Kidney tubule cell (primary cell): Measurements from ENCODE around the gene AARS1.
"Not testable (repeated sequence)": the region's sequence is repeated elsewhere in the genome, so short reads cannot be mapped to it uniquely, and the experiment has no call there.

Experiments
- DNase-seq: peaks from one replicate; pipeline ENCODE4 v3.0.0-alpha.2; 2018; ENCODE audit warnings: low spot score

AARS1 gene

DNA sequence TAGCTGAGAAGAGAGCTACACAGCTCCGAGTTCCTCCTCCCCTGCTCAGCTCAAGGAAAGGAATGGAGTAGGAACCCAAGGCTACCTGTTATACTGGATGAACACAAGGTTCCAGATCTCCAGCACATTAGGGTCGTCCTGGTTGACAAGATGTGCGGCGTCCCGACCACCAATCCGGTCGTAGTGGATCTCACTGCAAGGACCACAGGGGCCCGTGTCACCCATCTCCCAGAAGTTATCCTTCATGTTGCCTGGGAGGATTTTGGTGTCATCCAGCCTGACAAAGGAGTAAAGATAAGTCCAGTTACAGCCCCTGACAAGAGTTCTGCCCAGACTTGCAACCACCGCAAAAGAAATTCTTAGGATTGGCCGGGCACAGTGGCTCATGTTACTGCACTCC is 17.6 kb downstream of the AARS1 start:
- no peak for DNase-seq

DNA sequence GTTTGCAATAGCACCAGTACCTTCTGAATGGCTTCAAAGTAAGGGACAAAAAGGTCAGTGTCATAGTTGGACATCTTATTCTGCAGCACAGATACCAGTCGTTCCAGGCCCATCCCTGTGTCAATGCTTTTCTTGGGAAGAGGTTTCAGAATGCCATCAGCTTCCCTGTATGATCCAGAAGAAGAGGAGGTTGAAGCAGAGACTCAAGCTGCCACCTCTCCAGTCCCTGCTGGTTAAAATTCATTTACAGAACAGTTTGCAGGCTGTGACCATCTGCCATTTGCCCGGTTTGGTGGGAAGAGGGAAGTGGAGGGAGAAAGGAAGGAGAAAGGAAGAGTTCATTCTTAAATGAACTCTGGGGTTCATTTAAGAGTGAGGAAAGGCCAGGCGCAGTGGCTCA is 19.1 kb downstream of the AARS1 start:
- DNase-seq = no peak

DNA sequence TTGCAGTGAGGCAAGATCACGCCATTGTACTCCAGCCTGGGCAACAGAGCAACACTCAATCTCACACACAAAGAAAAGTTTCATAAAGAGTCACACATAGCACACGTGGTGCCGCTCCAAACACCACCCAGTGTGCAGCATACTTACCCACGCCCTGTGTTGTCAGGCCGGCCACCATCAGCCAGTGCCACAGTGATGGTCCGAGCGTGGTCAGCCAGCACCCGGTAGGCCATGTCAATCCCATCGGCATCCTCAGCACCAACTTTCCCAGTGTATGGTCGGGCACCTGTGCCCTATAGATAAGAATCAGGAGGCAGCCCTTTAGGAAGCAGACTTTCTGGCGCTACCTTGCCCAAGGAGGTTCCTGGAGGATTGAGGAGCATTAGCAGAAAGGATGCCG is 19.8 kb downstream of the AARS1 start:
- no peak for DNase-seq

DNA sequence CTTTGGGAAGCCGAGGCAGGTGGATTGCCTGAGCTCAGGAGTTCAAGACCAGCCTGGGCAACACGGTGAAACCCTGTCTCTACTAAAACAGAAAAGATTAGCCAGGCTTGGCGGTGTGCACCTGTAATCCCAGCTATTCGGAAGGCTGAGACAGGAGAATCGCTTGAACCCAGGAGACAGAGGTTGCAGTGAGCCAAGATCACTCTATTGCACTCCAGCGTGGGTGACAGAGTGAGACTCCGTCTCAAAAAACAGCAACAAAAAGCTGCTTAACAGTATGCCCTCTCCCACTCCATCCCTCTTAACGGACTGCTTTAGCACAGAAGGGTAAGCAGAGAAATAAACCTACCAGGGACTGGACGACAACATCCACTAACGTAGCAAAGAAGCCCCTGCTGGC is 21.4 kb downstream of the AARS1 start:
- not testable (repeated sequence) for DNase-seq

DNA sequence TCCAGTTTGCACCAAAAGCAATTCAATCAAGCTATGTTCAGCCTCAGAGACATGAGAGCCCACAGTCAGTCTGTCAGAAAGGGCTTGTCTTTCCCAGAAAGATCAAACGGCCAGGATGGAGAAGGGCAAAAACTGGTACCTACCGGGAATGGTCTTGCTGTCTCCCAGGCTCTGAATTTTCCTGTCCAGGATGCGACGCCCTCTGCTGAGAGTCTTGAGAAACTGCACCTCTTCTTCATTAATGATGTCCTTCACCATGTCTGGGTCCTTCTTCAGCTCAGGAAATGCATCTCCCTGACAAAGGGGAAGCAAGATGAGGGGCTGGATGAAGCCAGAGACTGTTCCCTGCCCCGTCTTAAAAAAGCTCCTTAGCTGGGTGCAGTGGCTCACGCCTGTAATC is 21.8 kb downstream of the AARS1 start:
- peak; percentile 64 for DNase-seq

DNA sequence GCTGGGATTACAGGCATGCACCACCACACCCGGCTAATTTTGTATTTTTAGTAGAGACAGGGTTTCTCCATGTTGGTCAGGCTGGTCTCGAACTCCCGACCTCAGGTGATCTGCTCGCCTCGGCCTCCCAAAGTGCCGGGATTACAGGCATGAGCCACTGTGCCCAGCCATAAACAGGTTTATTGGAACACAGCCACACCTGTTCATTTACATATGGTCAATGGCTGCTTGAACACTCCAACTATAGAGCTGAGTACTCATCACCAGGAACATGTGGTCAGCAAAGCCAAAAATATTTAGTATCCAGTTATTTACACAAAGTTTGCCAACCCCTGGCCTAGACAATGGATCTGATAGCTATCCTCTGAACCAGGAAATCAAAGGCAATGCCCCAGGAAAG is 29.4 kb downstream of the AARS1 start:
- not testable (repeated sequence) for DNase-seq

DNA sequence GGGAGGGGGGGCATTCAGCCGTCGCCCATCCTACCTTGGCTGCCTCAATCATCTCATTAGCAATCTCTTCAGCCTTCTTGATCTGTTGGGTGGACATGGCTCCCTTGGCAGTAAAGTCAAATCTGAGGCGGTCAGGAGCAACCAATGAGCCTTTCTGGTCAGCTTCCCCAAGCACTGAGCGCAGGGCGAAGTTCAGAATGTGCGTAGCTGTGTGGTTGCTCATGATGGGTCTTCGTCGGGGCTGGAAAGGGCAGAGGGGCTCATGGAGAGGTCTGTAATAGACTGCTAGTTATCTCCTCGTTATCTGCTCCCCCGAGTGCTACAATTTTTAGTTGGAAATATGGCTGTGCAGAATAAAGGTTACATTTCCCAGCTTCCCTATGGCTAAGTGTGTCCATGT is 30.4 kb downstream of the AARS1 start:
- DNase-seq = no peak

DNA sequence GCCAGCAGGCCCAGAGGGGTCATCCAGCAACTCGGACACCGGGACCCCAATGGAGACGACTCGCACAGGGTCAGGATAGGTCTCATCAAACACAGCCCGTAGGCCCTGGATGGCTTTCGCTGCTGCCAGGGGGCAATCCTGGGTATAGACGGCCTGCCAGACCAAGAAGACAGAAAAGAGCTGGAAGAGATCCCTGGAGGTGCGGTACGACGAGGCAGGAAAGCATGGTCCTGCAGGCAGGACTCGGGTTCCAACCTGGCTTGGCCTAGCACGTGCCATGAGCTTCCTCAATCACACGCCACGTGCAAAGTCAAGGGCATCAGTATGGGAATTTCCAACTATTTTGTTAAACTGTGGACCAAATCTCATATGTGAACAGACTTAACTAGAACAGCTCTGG is 31.2 kb downstream of the AARS1 start:
- no peak for DNase-seq

DNA sequence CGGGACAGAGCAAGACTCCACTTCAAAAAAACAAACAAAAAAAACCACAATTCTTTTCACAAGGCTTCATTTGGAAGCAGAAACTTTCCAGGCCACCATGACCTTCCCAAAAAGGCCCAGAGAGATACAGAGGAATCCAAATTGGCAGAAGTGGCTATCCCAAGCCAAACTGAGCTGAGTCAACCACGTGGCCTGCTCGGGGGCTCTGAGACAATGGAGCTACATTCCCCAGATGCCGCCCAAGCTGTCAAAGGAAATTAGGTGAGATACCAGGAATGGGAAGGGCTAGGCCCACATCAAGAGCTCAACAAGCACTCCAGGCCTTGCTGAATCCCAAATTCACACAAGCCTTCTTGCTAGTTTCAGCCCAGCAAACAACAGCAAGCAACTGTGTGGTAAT is 31.9 kb downstream of the AARS1 start:
- no peak for DNase-seq

DNA sequence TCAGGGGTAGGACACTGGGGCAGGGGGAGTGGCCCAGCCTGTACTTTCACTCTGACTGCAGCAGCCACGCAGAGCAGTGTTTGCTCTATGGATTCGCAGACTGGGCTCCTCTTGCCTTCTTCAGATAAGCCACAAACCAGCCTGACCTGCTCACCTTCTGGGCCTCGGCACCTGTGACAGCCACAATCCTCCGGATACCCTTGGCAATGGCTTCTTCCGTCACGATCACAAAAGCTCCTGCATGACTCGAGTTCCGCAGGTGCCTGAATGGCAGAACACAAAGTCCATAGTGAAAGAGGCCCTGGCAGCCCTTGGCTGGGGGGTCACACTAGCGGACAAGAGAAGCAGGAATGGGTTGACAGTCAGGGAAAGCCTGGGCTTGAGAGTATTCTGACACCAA is 33.7 kb downstream of the AARS1 start:
- no peak for DNase-seq

DNA sequence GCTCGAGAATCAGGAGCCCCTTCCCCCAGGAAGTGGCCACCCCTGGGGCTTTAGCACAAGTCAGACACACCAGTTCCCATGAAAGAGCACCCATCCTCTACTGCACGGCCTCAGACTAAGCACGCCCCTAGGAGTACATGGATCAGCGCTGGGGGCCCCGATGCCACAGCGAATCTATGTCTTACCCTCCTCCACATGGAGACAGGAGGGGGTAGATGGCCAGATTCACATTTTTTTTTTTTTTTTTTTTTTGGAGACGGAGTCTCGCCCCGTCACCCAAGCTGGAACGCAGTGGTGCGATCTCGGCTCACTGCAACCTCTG is 34.4 kb downstream of the AARS1 start:
- DNase-seq = no peak

DNA sequence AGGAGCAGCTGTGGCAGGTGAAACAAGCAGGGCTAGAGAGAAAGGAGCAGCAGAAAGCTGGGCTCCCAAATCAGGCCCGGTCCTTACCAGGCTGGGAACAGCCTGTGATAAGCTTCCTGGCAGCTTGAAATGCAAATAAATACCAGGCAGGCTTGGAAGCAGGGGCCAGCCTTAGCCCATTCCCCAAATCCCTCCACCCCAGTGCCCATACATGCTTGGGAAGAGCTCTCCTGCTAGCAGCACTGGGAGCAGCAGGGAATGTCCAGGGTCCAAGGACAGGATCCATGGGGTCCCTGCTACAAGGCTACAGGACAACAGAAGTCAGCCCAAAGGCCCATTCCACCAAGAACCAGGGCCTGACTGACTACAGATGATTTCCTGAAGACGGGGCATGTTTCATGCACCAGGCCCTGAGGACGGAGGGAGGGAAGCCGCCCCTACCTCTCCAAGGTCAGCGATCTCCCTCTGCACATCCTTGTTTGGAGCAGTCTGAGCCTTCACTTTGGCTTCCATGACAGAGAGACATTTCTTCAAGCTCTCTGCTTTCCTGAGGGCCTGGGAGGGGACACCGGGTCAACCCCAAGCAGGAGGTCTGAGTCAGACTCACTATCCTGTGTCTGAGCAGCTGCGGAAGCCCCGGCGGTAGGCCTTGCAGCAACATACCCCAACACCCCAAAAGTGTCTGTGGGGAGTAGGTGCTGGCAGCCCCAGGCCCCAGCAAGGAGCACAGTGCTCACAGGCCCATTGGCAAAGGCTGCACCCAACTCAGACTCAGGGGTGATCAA is 34.9 kb downstream of the AARS1 start:
- DNase-seq = no peak

DNA sequence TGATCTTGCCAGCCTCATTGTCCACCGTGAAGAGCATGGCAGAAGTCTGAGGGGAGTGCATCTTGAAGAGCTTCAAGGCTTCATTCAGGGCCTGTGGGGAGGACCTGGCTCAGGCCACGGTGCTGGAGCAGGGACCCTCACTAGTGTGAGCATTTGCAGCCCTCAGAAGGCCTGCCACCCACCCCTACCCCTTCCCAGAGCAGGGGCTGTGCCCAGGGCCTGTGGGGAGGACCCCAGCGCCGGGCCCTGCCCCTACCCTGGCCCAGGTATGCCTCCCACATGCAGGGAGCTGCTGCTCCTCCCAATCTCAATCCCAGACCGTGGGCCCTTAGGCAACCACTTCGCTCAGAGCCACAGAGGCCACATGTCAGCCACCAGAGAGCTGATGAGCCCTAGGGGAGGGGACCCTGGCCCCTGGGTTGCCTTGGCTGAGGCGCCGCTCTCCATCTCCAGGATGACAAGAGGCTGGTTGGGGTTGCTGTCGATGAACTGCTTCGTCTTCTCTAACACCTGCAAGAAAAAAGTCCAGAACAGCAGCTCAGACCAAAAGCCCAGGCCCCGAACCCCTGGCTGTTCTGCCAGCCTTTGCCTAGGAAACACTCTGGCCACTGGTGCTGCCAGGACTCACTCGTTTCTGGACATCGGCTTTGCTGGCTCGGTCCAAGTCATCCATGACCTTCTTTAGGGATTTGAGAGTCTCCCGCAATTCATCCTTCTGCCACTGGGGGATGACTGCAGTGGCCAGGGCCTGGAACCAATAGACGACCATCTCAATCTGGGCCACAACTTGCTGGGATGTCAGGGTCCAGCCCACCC is 35.8 kb downstream of the AARS1 start:
- peak; percentile 42 for DNase-seq

DNA sequence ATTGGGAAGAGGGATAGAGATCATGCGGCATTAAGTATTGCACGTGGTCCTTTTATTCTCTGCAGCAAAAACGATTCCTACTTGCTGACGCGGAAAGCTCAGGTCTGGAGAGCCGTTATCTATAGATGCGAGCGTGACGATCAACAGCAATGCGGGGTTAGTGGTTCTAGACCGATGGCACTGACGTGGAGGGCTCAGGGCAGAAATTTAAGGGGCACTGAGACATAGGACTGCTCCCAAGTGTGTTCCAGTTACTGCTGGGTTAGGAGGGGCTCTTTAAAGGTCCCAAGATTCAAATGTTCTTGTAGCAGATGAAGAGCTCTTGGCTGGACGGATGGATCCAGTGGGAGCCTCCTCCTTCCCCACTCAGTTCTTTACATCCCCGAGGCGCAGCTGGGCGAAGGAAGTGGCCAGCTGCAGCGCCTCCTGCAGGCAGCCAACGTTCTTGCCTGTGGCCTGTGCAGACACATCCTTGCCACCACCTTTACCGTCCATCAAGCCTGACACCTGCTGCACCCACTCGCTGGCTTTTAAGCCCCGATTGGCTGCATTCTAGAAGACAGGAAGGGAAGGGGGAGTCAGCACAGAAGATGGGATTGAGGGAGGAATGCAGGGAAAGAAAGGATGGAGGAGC is 36.8 kb downstream of the AARS1 start:
- DNase-seq = peak; percentile 16

DNA sequence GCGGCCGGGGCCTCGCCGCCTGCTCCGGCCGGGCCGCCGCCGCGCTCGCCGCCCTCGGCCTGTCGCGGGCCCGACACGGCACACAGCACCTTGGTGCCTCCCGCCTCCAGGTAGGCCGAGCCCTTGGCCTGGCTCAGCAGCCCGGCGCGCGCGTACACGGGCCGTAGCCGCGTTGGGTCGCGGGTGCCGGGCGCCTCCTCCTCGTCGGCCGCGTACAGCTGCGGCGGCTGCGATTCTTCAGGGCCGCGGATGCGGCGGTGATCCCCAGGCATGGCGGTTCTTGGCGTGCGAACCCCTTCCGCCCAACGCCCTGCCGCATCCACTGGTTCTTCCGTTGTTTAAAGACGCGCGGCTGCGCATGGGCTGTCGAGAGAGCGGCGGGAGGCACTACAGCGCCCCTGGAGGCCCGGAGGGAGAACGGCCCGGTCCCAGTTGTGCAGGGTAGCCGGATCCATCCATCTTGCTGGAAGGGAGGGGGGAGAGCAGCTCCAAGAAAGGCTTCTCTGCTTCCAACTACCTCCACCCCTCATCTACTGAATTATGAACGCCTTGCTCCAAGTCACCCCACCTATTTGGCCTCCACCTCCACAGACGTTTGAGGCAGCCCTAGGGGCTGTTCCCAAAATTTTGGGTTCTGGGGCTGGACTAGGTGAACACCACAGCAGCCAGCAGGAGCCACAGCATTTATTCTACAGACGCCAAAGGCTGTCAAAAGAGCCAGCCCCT is 37.5 kb downstream of the AARS1 start, which contains the start of gene EXOSC6:
TSS of gene EXOSC6 (minus strand) at position 312 of the 726 bp plus-strand sequence. CDS start at position 272, 40 bp downstream.
- DNase-seq = peak; percentile 96

DNA sequence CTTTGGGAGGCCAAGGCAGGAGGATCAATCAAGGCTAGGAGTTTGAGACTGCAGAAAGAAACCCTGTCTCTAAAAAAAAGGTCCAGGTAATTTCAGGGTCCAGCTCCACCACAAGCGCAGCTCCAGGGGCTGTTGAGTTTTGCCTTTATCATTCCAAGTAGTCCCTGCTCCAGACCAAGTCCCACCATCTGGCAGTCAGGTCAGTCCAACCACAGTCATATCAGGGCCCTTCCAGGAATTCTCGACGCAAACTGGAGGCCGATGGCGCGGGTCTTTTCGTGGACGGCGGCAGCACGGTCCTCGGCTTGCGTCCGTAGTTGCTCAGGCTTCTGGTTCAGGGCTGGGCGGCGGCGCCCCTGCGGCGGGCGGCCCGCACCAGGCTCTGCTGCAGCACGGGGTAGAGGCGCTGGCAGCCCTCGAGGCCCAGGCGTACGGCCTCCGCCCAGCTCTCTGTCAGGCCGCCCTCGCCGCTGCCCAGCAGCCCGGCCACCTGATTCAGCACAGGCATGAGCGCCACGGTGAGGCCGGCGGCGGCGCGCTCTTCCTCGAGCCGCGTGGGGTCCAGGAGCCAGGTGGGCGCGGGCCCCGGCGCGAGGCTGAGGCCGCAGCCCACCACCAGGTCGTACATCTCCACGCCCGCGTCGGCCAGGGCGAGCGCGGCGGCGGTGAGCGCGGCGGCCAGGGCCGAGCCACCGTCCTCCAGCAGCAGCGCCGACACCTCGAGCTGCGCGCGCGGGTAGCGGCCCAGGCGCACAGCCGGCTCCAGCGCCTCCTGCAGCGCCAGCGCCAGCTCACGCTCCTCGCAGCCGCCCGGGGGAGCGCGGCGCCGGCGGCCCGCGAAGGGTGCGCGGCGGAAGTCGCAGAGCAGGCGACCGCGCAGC is 38.3 kb downstream of the AARS1 start:
- peak; percentile 61 for DNase-seq

DNA sequence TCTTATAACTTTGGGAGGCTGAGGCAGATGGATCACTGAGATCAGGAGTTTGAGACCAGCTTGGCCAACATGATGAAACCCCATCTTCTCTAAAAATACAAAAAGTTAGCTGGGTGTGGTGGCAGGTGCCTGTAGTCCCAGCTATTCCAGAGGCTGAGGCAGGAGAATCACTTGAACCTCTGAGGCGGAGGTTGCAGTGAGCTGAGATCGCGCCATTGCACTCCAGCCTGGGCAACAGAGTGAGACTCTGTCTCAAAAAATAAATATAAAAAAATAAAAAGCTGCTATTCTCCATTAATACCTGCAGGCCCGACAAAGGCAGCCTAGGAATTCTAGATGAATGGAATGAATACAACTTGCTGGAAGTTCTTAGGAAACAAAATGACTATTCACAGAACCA is 39.6 kb downstream of the AARS1 start:
- not testable (repeated sequence) for DNase-seq

DNA sequence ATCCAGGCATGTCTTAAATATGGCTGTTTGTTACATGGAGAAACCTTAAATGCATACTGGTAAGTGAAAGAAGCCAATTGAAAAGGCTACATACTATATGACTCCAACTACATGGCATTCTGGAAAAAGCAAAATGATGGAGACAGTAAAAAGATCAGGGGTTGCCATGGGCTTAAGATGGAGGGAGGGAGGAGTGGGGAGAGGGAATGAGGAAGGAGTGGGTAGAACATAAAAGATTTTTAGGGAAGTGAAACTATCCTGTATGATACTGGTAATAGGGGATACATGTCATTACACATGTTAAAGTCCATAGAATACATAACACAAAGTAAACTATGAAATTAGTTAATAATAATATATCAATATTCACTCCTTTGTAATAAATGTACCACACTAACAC is 50.5 kb downstream of the AARS1 start:
- not testable (repeated sequence) for DNase-seq

DNA sequence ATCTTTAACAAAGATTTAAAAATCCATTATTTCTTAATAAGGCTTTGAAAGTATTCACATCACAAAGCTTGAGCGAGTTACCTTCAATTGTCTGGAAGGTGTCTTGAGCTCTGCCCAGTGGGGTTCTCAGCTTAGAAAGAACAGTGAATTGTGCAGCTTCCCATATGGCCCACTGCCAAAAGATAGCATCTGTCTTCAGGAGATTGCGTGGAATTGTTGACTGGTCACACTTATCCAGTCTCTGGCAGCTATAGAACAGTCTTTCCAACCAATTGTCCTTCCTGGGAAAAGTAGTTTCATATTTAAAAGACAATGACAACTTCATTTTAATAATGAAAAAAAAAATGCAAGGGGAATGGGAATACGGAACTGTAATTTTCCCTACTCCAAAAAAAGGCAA is 57.5 kb downstream of the AARS1 start:
- DNase-seq = not testable (repeated sequence)

DNA sequence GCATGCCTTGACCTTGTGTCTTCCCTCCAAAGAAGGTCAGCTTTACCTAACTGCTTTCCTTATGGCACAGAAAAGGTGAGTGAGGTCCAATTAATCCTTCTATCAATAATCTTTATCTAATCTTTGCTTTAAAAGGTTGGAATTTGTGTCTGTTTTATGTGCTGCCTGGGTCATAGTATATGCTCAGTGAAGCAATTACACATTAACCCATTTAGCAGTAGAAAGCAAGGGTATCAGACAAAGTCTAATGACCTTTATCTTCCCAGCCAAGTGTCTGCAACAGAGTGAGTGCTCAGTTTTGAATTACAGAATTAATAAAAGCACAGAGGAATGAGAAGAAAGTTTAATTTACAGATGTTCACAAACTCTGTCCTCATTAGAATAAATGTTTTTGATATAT is 63.3 kb downstream of the AARS1 start:
- DNase-seq = not testable (repeated sequence)

DNA sequence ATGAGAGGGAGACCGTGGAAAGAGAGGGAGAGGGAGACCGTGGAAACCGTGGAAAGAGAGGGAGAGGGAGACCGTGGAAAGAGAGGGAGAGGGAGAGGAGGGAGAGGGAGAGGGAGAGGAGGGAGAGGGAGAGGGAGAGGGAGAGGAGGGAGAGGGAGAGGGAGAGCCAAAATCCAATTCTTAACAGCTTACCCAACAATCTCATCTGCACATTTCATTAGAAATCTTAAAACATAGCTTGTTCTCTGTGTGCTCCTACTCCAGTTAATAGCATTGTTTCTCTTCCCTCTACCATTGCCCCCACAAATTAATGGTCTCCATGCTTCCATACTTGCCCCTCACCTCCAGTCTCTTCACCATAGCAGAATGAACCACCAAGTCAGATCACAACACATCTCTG is 63.9 kb downstream of the AARS1 start:
- not testable (repeated sequence) for DNase-seq
